ENCODE data around the gene SV2C.

GRCh38 chr5:76351176-76351575 is 268.0 kb downstream of the SV2C start:
- TF ChIP-seq CTCF (IDR thresholded peaks at IDR 0.05) (no peak), POLR2A (IDR thresholded peaks at IDR 0.05) (no peak), POLR2AphosphoS5 (IDR thresholded peaks at IDR 0.05) (no peak)
